GM19452 (cell line): ENCODE results near the gene UGT3A2.
"Not testable (repeated sequence)": the region's sequence is repeated elsewhere in the genome, so short reads cannot be mapped to it uniquely, and the experiment has no call there.

Experiments
- ATAC-seq: cut with Tn5 transposase; IDR thresholded peaks from one replicate; pipeline ENCODE4 v1.9.1; 2021; ENCODE audit not compliant: unreplicated experiment

The UGT3A2 gene

DNA sequence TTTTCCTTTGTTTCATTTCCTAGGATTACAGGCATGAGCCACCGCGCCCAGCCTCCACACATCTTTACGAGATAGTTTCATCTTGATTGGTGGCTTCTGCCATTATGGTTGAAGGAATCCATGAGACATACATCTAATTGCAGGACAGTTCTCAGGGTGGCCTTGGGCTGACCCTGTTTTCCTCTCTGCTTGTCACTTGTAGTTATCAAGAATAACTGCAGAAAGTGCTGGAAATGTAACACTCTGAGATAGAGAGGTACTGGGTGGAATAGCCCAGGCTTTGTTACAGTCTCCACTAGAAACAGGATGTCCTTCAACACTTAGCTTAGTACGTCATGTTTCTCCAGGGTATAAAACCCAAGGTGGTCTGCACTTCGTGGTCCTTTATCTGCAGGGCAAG is 10.7 kb downstream of the UGT3A2 start:
- ATAC-seq, result no peak

GRCh38 chr5:36054647-36055046 is 12.0 kb downstream of the UGT3A2 start:
- no peak for ATAC-seq

DNA sequence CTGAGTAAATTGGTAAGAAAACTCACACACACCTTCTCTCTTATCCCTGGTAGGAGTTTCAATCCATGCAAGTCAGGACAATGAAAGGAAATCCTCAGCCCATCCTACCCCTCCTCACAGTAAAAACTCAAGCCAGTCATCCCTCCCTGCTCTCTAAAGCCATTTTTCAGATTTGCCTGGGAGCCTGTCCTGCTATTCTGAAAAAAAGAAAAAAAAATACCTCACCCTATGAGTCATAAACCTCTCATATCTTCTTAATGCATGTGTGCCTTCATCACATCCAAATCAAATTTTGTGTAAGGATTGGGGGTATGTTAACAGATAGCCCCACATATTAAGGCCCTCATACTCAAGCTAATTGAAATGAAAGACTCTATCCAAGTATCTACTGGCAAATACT is 14.1 kb downstream of the UGT3A2 start:
- ATAC-seq, result no peak

GRCh38 chr5:36049949-36050348 is 16.7 kb downstream of the UGT3A2 start:
- no peak for ATAC-seq

GRCh38 chr5:36047384-36048160 is 19.1 kb downstream of the UGT3A2 start:
- ATAC-seq, result no peak

DNA sequence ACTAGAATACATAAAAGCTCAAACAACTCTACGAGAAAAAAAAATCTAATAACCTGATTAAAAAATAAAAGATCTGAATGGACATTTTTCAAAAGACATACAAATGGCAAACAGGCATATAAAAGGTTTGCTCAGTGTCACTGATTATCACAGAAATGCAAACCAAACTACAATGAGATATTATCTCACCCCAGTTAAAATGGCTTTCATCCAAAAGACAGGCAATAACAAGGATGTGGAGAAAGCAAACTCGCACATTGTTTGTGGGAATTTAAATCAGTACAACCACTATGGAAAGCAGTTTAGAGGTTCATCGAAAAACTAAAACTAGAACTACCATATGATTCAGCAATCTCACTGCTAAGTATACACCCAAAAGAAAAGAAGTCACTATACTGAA is 20.8 kb downstream of the UGT3A2 start:
- ATAC-seq, result no peak

DNA sequence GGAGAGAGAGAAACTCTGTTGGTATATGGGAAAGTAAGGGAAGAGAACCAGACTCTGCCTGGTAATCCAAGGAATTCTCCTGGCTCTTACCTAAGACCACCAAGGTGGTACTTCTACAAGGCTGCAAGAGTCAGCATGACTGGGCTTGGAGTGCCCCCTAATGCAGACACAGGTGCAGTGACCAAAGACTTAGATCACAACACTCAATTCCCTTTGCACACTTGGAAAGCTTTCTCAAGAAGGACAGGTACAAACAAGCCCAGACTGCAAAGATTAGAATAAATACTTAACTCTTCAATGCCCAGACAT is 25.2 kb downstream of the UGT3A2 start:
- no peak for ATAC-seq

DNA sequence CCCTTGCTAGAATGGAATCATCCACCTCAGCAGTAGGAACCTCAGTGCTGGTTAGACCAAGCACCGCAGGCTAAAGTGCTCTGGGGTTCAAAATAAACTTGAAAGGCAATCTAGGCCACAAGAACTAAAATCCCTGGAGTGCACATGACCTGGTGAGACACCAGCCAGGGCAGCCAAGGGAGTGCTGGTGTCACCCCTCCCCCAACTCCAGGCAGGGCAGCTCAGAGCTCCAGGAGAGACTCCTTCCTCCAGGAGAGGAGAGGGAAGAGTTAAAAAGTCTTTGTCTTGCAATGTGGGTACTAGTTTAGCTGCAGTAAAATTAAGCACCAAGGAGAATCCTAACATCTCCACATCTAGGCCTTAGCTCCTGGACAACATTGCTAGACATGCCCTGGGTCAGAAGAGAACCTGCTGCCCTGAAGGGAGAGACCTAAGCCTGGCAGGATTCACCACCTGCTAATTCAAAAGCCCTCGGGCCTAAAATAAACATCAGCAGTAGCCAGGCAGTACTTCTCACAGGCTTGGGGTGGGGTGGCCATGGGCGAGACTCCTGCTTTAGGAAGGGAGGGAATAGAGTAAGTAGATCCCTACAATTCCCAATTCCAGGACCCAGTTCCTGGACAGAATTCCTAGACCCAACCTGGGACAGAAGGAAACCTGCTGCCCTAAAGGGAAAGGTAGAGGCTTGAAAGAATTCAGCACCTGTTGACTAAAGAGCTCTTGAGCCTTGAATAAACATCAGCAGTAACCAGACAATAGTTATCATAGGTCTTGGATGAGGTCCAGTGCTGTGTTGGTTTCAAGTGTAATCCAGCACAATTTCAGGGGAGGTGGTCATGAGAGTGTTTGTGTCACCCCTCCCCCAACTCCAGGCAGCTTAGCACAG is 25.8 kb downstream of the UGT3A2 start:
- ATAC-seq, result no peak

DNA sequence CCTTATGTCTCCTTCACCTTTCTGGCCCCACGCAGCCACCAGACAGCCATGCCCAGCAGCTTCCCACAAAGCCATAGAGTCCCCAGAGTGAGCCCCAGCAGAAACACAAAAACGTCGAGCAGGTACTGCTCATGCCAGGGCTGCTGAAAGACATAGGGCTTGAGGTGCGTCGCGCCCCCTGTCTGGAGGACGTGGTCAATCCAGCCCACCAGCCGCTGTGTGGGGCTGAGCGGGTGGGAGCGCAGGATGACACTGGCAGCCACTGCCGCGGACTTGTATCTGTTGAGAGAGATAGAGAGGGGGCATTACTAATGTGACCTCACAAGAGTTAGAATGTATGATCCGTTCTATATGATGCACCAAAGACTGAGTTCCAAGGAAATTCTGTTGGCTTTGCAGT is 31.0 kb downstream of the UGT3A2 start:
- no peak for ATAC-seq

- not testable (repeated sequence) for ATAC-seq
Observed at GRCh38 chr5:36034536-36035134, 32.0 kb downstream of the UGT3A2 start.

DNA sequence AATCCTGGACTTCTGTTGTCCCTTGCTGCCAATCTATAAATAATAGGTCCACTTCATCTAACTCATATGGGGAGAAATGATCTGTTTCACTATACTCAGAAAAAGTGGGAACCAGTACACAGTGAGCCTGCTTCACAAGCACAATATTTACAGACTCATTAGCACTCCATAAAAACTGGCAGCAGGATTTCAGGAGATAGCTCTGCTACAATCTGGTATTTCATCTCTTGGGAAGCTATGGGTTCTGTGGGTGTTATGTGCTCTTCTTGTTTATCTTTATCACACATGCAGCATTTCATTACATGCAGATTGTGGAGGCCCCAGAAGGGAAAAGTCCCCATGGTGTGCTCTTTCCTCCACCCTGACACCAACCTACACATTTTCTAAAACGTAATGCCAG is 33.2 kb downstream of the UGT3A2 start:
- no peak for ATAC-seq

DNA sequence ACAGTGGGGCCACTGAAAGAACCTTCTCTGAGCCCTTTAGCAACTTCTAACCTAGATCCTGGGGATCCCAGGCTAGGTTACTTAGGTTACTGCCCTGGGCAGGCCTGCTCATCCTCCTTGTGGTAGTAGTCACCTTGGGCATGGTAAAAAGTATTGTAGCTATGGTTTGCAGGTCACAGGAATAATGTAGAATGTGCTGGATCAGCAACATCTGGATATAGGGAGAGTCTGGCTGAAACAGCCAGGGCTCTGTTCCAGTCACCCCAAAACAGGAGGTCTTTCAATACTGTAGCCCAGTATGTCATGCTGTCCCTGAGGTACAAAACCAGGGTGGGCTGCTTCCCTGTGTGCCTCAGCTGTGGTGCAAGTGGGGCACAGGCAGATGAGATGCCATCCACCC is 33.6 kb downstream of the UGT3A2 start:
- no peak for ATAC-seq

- no peak for ATAC-seq
Observed at GRCh38 chr5:36031223-36031622, 35.5 kb downstream of the UGT3A2 start.

GRCh38 chr5:36029914-36030313 is 36.8 kb downstream of the UGT3A2 start:
- ATAC-seq, result no peak

DNA sequence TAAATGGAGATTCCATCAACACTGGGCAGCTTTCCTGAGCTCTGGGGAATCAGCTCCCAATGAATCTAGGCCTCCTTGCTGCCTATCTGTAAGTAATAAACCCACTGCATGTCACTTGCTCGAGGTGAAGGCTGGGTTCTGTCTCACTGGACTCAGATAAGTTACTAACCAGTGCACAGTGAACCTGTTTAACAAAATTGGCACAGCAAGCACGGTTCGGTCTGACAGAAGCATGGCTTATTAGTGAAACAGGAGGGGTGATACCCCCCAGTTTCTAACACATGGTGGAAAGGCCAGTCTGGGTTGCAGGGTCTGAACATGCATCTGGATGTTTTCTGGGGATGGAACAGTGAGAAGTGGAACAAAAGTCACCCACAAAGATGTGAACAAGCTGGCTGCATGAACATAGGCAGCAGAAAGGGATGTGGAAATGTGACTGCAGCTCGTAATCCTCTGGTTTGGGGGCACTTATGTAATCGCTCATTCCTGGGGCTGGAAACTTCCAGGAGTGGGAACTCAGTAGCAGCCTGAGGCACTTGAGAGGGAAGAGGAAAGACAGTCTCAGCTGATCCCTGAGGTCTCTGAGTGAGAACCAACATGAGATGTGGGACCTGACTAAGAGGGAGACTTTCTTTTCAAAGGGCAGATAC is 37.7 kb downstream of the UGT3A2 start:
- no peak for ATAC-seq

DNA sequence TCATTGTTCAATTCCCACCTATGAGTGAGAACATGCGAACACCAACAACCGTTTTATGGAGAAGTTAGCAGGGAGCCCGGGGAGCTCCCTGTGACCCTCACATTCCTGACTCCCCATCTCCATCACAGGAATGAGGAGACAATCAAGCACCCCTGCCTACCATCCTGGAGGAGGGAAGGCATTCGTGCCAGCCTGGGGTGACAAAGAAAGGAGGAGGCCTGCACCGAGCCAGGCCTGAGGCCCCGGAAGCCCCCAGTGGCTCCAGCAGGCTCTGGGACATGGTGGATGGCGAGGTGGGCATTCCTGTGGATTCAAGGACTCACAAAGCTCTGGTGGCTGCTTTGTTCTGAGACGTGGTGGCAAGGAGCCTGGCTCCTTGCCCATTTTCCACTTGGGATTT is 39.0 kb downstream of the UGT3A2 start:
- ATAC-seq, result no peak

DNA sequence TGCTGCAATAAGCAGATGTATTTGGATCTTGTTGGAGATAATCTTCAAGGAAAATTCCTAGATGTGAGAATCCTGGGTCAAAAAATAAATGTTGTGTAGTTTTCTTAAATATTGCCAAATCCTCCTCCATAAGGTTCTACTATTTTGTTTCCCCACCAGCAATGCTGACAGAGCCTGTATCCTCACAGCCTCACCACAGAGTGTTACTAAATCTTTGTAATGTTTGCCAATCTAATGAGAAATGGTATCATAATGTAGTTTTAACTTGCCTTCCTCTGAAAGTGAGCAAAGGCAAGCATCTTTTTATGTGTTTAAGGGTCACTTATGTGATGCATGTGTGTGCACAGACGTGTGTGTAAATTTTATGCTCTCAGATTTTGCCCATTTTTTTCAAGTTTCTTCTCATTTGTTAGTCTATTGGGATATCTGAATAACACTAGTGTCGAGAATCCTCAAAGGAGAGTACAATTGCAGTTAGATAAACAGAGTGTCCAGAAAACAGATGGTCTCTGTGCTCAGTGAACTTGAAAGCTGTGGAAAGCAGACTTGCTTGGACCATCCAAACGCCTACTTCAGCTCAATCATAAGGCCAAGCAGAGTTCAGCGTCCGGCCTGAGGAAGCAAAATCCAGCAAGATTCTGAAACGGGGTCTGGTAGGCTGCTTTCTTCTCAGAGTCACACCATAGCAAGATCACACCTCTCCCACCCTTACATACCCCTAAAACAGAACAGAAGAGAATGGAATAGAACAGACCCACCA is 39.8 kb downstream of the UGT3A2 start:
- no peak for ATAC-seq

GRCh38 chr5:36022246-36022645 is 44.4 kb downstream of the UGT3A2 start:
- not testable (repeated sequence) for ATAC-seq

DNA sequence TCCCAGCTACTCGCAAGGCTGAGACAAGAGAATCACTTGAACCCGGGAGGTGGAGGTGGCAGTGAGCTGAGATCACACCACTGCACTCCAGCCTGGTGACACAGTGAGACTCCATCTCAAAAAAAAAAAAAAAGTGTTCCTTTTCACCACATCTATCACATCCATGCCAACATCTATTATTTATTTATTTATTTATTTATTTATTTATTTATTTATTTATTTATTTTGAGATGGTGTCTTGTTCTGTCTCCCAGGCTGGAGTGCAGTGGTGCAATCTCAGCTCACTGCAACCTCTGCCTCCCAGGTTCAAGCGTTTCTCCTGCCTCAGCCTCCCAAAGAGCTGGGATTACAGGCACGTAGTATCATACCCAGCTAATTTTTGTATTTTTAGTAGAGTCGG is 47.1 kb downstream of the UGT3A2 start:
- not testable (repeated sequence) for ATAC-seq

- ATAC-seq, result no peak
Observed at GRCh38 chr5:36017622-36018021, 49.1 kb downstream of the UGT3A2 start.

DNA sequence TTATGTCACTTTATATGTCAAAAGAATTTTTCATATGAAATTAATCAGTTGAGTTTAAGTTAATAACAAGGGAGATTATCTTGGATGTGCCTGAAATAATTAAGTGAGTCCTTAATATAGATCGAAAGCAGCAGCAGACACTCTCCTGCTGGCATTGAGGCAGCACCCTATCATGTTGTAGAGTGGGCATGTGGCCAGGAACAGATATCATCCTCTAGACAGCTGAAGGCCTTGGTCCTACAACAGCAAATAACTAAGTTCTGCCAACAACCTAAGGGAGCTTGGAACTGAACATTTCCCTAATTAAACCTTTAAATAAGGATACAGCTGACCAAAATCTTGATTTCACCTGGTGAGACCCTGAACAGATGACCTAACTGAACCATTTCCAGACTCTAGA is 49.7 kb downstream of the UGT3A2 start:
- no peak for ATAC-seq
